ENCODE data around the gene BCKDK. TPM values are rescaled to one million over a fixed set of nuclear protein-coding genes. Genes with fewer than 3 reads are reported as not detected.
"Not testable (repeated sequence)": the region's sequence is repeated elsewhere in the genome, so short reads cannot be mapped to it uniquely, and the experiment has no call there.

Gene BCKDK
- polyA plus RNA-seq, 1 of the 3 experiments (the other 2 are of a cell fraction) = 73.2 TPM

GRCh38 chr16:31135535-31136286 lies 27.5 kb downstream of the BCKDK start, which contains the start of gene PRSS8:
PRSS8 (minus strand) TSS chr16:31135727; CDS start chr16:31135498, 229 bp downstream.
- TF ChIP-seq JUND (IDR thresholded peaks at IDR 0.05) (no peak), USF2 (IDR thresholded peaks at IDR 0.05; ENCODE audit: borderline replicate concordance, low read depth, low read length) (no peak), FOXM1 (IDR thresholded peaks at IDR 0.05; ENCODE audit: low read depth) (no peak)
- Histone ChIP-seq H3F3A (replicated peaks; ENCODE audit: insufficient read depth) (no peaks in the 10 kb centered on the region), H3K27ac (ENCODE audit: low read depth in 2 of 2, low read length in 1 of 2) (no peak within 1 kb of the TSS; a peak in 1 of 4 replicates), H3K36me3 (replicated peaks in 1 of 2; ENCODE audit: control insufficient read depth in 1 of 2, insufficient read depth in 2 of 2, low read length in 1 of 2) (peaks cover 0 to 8% of the 10 kb centered on the region in 2 experiments), H3K27me3 (ENCODE audit: insufficient read depth) (no peaks in the 10 kb centered on the region), H3K79me2 (ENCODE audit: insufficient read depth) (no peaks in the 10 kb centered on the region), H3K4me1 (ENCODE audit: control insufficient read depth in 1 of 2, insufficient read depth in 2 of 2, low read depth in 1 of 2, low read length in 1 of 2) (peaks cover 4 to 31% of the 10 kb centered on the region in 2 experiments; a peak in 2 of 4 replicates), H2AFZ (ENCODE audit: low read depth) (no peak within 1 kb of the TSS), H3K4me2 (no peak within 1 kb of the TSS), H3K9ac (no peak within 1 kb of the TSS), H3K4me3 (ENCODE audit: low read depth in 2 of 2, low read length in 1 of 2) (no peak within 1 kb of the TSS), H3K9me2 (no peaks in the 10 kb centered on the region), H3K9me3 (no peaks in the 10 kb centered on the region), H4K20me1 (ENCODE audit: insufficient read depth) (no peaks in the 10 kb centered on the region)
- 85% methylated on average over 18 of the region's 22 CpGs for WGBS (ENCODE audit: low lambda C conversion rate)
- ChIA-PET POLR2A (interaction anchor here (3.9 kb wide), 1 partner anchor 18 kb away, joined by 15 read pairs; the partner anchor contains the start of gene KAT8), CTCF (interaction anchor here (1.0 kb wide), 1 partner anchor 151 kb away, joined by 3 read pairs; no protein-coding TSS in a partner anchor)
- DNase-seq = no peak

- no peak overlapping the region for H2AFZ ChIP-seq (ENCODE audit: low read depth)
Observed at GRCh38 chr16:31136287-31136662, 28.1 kb downstream of the BCKDK start.

GRCh38 chr16:31136822-31137499 lies 28.8 kb downstream of the BCKDK start:
- H3K9me3 ChIP-seq; H3K9me2 ChIP-seq; H4K20me1 ChIP-seq (ENCODE audit: insufficient read depth); H3K4me2 ChIP-seq; H3K27me3 ChIP-seq (ENCODE audit: insufficient read depth); H3K27ac ChIP-seq (ENCODE audit: low read depth in 2 of 2, low read length in 1 of 2); H2AFZ ChIP-seq (ENCODE audit: low read depth); H3K36me3 ChIP-seq (replicated peaks in 1 of 2; ENCODE audit: control insufficient read depth in 1 of 2, insufficient read depth in 2 of 2, low read length in 1 of 2); DNase-seq; H3K9ac ChIP-seq; H3K4me3 ChIP-seq (ENCODE audit: low read depth in 2 of 2, low read length in 1 of 2); H3F3A ChIP-seq (replicated peaks; ENCODE audit: insufficient read depth); H3K79me2 ChIP-seq (ENCODE audit: insufficient read depth): not testable (repeated sequence)
- CTCF ChIA-PET = interaction anchor here (1.0 kb wide), 1 partner anchor 152 kb away, joined by 3 read pairs; no protein-coding TSS in a partner anchor
- 87% methylated on average over 20 of the region's 20 CpGs for WGBS (ENCODE audit: low lambda C conversion rate)
- H3K4me1 ChIP-seq (ENCODE audit: control insufficient read depth in 1 of 2, insufficient read depth in 2 of 2, low read depth in 1 of 2, low read length in 1 of 2) = peaks cover 12 to 38% of the 10 kb centered on the region in 2 experiments; a peak in 2 of 4 replicates
- POLR2A ChIA-PET = interaction anchor here (0.6 to 0.7 kb wide), 2 partner anchors 22 to 185 kb away, joined by 3 read pairs; no protein-coding TSS in a partner anchor

More at GRCh38 chr16:31136287-31136662, 28.1 kb downstream of the BCKDK start:
- Histone ChIP-seq H3K4me2 (no peak overlapping the region), H3K27ac (ENCODE audit: low read depth in 2 of 2, low read length in 1 of 2) (no peak overlapping the region), H4K20me1 (ENCODE audit: insufficient read depth) (no peaks in the 10 kb centered on the region), H3K9me2 (no peaks in the 10 kb centered on the region), H3K4me1 (ENCODE audit: control insufficient read depth in 1 of 2, insufficient read depth in 2 of 2, low read depth in 1 of 2, low read length in 1 of 2) (peaks cover 5 to 32% of the 10 kb centered on the region in 2 experiments; a peak in 2 of 4 replicates), H3K79me2 (ENCODE audit: insufficient read depth) (no peaks in the 10 kb centered on the region), H3K9ac (no peak overlapping the region), H3K9me3 (no peaks in the 10 kb centered on the region), H3F3A (replicated peaks; ENCODE audit: insufficient read depth) (no peaks in the 10 kb centered on the region), H3K4me3 (ENCODE audit: low read depth in 2 of 2, low read length in 1 of 2) (no peak overlapping the region), H3K36me3 (replicated peaks in 1 of 2; ENCODE audit: control insufficient read depth in 1 of 2, insufficient read depth in 2 of 2, low read length in 1 of 2) (peaks cover 0 to 5% of the 10 kb centered on the region in 2 experiments), H3K27me3 (ENCODE audit: insufficient read depth) (no peaks in the 10 kb centered on the region)
- DNase-seq = no peak
- WGBS (ENCODE audit: low lambda C conversion rate) = 86% methylated on average over 5 of the region's 6 CpGs
- CTCF ChIA-PET = interaction anchor here (1.0 kb wide), 1 partner anchor 152 kb away, joined by 3 read pairs; no protein-coding TSS in a partner anchor
- POLR2A ChIA-PET = interaction anchor here (3.9 kb wide), 1 partner anchor 19 kb away, joined by 15 read pairs; the partner anchor contains the start of gene KAT8
- no peak for TF ChIP-seq POLR2AphosphoS5 (IDR thresholded peaks at IDR 0.05; ENCODE audit: low read depth, low read length)
- no peak for TF ChIP-seq EZH2phosphoT487 (IDR thresholded peaks at IDR 0.05; ENCODE audit: borderline replicate concordance, low read depth)
- TF ChIP-seq TAF1 (IDR thresholded peaks at IDR 0.05; ENCODE audit: borderline replicate concordance, low read depth, low read length) = no peak
- no peak for TF ChIP-seq CTCF (IDR thresholded peaks at IDR 0.05)
- no peak for TF ChIP-seq GATA2 (CRISPR knock-in tag; IDR thresholded peaks at IDR 0.05)
- no peak for TF ChIP-seq RCOR1 (IDR thresholded peaks at IDR 0.05; ENCODE audit: low read length)
- TF ChIP-seq MXI1 (IDR thresholded peaks at IDR 0.05; ENCODE audit: low read depth, low read length) = no peak
- TF ChIP-seq GABPA (IDR thresholded peaks at IDR 0.05; ENCODE audit: low read depth) = no peak
- no peak for TF ChIP-seq YY1 (IDR thresholded peaks at IDR 0.05; ENCODE audit: low read depth)
- TF ChIP-seq RFX5 (IDR thresholded peaks at IDR 0.05; ENCODE audit: low read length) = no peak
- TF ChIP-seq RAD21 (IDR thresholded peaks at IDR 0.05; ENCODE audit: low read length) = no peak
- TF ChIP-seq SIN3A (IDR thresholded peaks at IDR 0.05; ENCODE audit: borderline replicate concordance, low read depth, low read length) = no peak
